HepG2 (cell line): ENCODE measurements around the gene NKD1. TPM values are rescaled to one million over a fixed set of nuclear protein-coding genes. Genes with fewer than 3 reads are reported as not detected.

Source experiments
- CREM ChIP-seq, 2 experiments: sonication (generic) in 1 of 2; formaldehyde crosslinking in 1 of 2; IDR thresholded peaks; 2 replicates each; pipeline versions ENCODE4 v1.4.0 to v1.6.1; 2016 to 2020; ENCODE audit warnings: antibody characterized with exemption in 1 of 2, mild to moderate bottlenecking in 1 of 2, missing genetic modification reagents in 1 of 2
- FOXJ3 ChIP-seq: sonication (generic); formaldehyde crosslinking; IDR thresholded peaks from 2 replicates; pipeline ENCODE4 v1.4.0; 2020; ENCODE audit warnings: missing genetic modification reagents, mild to moderate bottlenecking, borderline replicate concordance
- HNF4G ChIP-seq, 2 experiments: sonication (generic) in 1 of 2; formaldehyde crosslinking in 1 of 2; IDR thresholded peaks; 2 replicates each; pipeline versions ENCODE4 v1.4.0 to v1.6.1; 2011 to 2020; ENCODE audit warnings: borderline replicate concordance in 2 of 2, low read depth in 2 of 2, mild to moderate bottlenecking in 2 of 2, low read length in 1 of 2, missing genetic modification reagents in 1 of 2, moderate library complexity in 1 of 2
- HOXA7 ChIP-seq: sonication (generic); formaldehyde crosslinking; IDR thresholded peaks from 2 replicates; pipeline ENCODE4 v1.8.1; 2022; ENCODE audit warnings: mild to moderate bottlenecking, missing genetic modification reagents, moderate library complexity
- NKX3-1 ChIP-seq: sonication (generic); formaldehyde crosslinking; IDR thresholded peaks from 2 replicates; pipeline ENCODE4 v1.5.0; 2020; ENCODE audit warnings: missing genetic modification reagents
- RXRB ChIP-seq: IDR thresholded peaks from 2 replicates; pipeline ENCODE4 v1.6.1; 2016; ENCODE audit warnings: borderline replicate concordance, missing genetic modification reagents, missing compliant biosample characterization
- SP1 ChIP-seq, 2 experiments: fragments of 450-650 bp in 1 of 2; sonication (generic) in 1 of 2; formaldehyde crosslinking in 1 of 2; IDR thresholded peaks; 2 replicates each; pipeline versions ENCODE4 v1.4.0 to v1.6.1; 2016 to 2020; ENCODE audit warnings: missing genetic modification reagents in 1 of 2
- YEATS2 ChIP-seq: sonication (generic); formaldehyde crosslinking; IDR thresholded peaks from 2 replicates; pipeline ENCODE4 v1.4.0; 2020; ENCODE audit warnings: missing genetic modification reagents, borderline replicate concordance
- ZFAT ChIP-seq: sonication (generic); formaldehyde crosslinking; conservative IDR thresholded peaks from 2 replicates; pipeline ENCODE4 v1.8.1; 2023; ENCODE audit warnings: missing genetic modification reagents, inconsistent platforms
- ZNF20 ChIP-seq: sonication (generic); formaldehyde crosslinking; IDR thresholded peaks from 2 replicates; pipeline ENCODE4 v1.4.0; 2020; ENCODE audit warnings: mild to moderate bottlenecking, moderate library complexity, missing genetic modification reagents
- ZNF605 ChIP-seq: sonication (generic); formaldehyde crosslinking; IDR thresholded peaks from 2 replicates; pipeline ENCODE4 v1.8.0; 2022; ENCODE audit warnings: mild to moderate bottlenecking, missing genetic modification reagents
- ZNF768 ChIP-seq: sonication (generic); formaldehyde crosslinking; IDR thresholded peaks from 2 replicates; pipeline ENCODE4 v1.4.0; 2020; ENCODE audit warnings: missing genetic modification reagents
- ZNF775 ChIP-seq: sonication (generic); formaldehyde crosslinking; IDR thresholded peaks from 2 replicates; pipeline ENCODE4 v1.4.0; 2020; ENCODE audit warnings: missing genetic modification reagents, mild to moderate bottlenecking, moderate library complexity, borderline replicate concordance
- polyA plus RNA-seq, 8 experiments: library from polyadenylated mRNA; depleted of rRNA in 3 of 8; stranded (reverse) in 7 of 8; unstranded in 1 of 8; fragments of >200 nt; fragmentation: Illumina TruSeq in 4 of 8; extraction: Trizol in 4 of 8; gene quantifications; 2 replicates each; pipeline versions ENCODE4 v1.2.1 to v1.2.3, GENCODE V29; 2011 to 2016; ENCODE audit warnings: low read depth in 4 of 8, missing spikeins in 1 of 8, mixed read lengths in 1 of 8; ENCODE audit not compliant: insufficient read depth in 1 of 8
- total RNA-seq, 5 experiments: library from RNA; depleted of rRNA; stranded (reverse); fragments of >200 nt; fragmentation: Illumina TruSeq; extraction: Trizol; gene quantifications; 2 replicates each; pipeline ENCODE4 v1.2.3, GENCODE V29; 2016; ENCODE audit warnings: low read depth in 1 of 5
- TF ChIP-seq, protein P1 (sequence below): sonication (generic); formaldehyde crosslinking; IDR thresholded peaks from 2 replicates; pipeline ENCODE4 v1.4.0; 2020; ENCODE audit warnings: missing genetic modification reagents
- TF ChIP-seq, protein P2 (sequence below): sonication (generic); formaldehyde crosslinking; conservative IDR thresholded peaks from 2 replicates; pipeline ENCODE4 v1.8.0; 2022; ENCODE audit warnings: missing genetic modification reagents
- TF ChIP-seq, protein P3 (sequence below): sonication (generic); formaldehyde crosslinking; IDR thresholded peaks from 2 replicates; pipeline ENCODE4 v1.4.0; 2020; ENCODE audit warnings: mild to moderate bottlenecking, low read depth, missing genetic modification reagents
- TF ChIP-seq, protein P4 (sequence below): sonication (generic); formaldehyde crosslinking; conservative IDR thresholded peaks from 2 replicates; pipeline ENCODE4 v1.4.0; 2020; ENCODE audit warnings: missing genetic modification reagents
- TF ChIP-seq, protein P5 (sequence below): sonication (generic); formaldehyde crosslinking; IDR thresholded peaks from 2 replicates; pipeline ENCODE4 v1.4.0; 2020; ENCODE audit warnings: missing genetic modification reagents
- TF ChIP-seq, protein P6 (sequence below): sonication (generic); formaldehyde crosslinking; IDR thresholded peaks from 2 replicates; pipeline ENCODE4 v1.4.0; 2020; ENCODE audit warnings: missing genetic modification reagents

The NKD1 gene
- total and polyA plus RNA-seq, 2 of the 13 experiments (the other 11 are each of a cell fraction or from before 2014, with no cell fraction given): 70.4 to 121 TPM

DNA sequence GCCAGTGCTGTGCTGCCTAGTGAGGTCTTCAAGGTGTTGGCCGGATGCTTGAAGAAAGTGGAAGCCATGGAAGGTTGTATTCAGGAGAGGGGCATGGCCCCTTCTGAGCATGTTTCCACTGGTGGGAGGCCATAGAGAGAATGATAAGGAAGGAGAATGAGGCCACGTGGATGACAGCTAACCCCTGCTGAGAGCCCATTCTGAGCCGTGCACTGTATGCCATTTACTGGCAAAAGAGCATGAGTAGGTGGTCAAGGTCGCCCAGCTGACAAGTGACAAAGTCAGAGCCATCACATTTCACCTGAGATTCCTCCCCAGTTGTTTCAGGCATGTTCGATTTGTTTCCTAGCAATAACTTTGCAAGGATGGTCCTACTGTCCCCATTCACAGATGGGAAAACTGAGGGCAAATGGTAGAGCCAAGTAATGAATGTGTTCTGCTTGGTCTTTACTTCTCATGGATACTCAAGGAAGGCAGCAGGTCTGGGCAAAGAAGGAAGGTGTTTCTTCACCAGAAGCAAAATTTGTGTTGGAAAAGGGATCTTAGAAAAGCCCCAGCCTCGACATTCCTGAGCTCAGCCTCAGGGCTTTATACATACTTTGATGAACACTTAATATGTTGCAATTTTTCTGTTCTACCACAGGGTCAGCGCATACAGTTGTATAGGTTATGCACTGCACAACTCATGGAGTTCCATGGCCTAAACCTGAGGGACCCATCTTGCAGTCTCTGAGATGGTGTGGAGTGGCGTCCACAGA, 10.5 kb upstream of the NKD1 start (continued):
- TF ChIP-seq, protein P1, sequence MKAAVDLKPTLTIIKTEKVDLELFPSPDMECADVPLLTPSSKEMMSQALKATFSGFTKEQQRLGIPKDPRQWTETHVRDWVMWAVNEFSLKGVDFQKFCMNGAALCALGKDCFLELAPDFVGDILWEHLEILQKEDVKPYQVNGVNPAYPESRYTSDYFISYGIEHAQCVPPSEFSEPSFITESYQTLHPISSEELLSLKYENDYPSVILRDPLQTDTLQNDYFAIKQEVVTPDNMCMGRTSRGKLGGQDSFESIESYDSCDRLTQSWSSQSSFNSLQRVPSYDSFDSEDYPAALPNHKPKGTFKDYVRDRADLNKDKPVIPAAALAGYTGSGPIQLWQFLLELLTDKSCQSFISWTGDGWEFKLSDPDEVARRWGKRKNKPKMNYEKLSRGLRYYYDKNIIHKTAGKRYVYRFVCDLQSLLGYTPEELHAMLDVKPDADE (CRISPR knock-in tag): no peak
- TF ChIP-seq, protein P2, sequence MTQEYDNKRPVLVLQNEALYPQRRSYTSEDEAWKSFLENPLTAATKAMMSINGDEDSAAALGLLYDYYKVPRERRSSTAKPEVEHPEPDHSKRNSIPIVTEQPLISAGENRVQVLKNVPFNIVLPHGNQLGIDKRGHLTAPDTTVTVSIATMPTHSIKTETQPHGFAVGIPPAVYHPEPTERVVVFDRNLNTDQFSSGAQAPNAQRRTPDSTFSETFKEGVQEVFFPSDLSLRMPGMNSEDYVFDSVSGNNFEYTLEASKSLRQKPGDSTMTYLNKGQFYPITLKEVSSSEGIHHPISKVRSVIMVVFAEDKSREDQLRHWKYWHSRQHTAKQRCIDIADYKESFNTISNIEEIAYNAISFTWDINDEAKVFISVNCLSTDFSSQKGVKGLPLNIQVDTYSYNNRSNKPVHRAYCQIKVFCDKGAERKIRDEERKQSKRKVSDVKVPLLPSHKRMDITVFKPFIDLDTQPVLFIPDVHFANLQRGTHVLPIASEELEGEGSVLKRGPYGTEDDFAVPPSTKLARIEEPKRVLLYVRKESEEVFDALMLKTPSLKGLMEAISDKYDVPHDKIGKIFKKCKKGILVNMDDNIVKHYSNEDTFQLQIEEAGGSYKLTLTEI: no peak
- TF ChIP-seq, protein P3, sequence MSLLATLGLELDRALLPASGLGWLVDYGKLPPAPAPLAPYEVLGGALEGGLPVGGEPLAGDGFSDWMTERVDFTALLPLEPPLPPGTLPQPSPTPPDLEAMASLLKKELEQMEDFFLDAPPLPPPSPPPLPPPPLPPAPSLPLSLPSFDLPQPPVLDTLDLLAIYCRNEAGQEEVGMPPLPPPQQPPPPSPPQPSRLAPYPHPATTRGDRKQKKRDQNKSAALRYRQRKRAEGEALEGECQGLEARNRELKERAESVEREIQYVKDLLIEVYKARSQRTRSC: no peak
- TF ChIP-seq NKX3-1: no peak
- no peak for TF ChIP-seq ZNF768 (CRISPR knock-in tag)
- TF ChIP-seq FOXJ3 (CRISPR knock-in tag): no peak
- TF ChIP-seq ZNF20 (CRISPR knock-in tag): no peak
- TF ChIP-seq ZNF775 (CRISPR knock-in tag): no peak
- no peak for TF ChIP-seq YEATS2 (CRISPR knock-in tag)
- no peak for TF ChIP-seq RXRB (CRISPR knock-in tag)
- TF ChIP-seq, protein P4, sequence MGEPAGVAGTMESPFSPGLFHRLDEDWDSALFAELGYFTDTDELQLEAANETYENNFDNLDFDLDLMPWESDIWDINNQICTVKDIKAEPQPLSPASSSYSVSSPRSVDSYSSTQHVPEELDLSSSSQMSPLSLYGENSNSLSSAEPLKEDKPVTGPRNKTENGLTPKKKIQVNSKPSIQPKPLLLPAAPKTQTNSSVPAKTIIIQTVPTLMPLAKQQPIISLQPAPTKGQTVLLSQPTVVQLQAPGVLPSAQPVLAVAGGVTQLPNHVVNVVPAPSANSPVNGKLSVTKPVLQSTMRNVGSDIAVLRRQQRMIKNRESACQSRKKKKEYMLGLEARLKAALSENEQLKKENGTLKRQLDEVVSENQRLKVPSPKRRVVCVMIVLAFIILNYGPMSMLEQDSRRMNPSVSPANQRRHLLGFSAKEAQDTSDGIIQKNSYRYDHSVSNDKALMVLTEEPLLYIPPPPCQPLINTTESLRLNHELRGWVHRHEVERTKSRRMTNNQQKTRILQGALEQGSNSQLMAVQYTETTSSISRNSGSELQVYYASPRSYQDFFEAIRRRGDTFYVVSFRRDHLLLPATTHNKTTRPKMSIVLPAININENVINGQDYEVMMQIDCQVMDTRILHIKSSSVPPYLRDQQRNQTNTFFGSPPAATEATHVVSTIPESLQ (CRISPR knock-in tag): no peak
- TF ChIP-seq SP1 (IDR thresholded peaks at IDR 0.05): no peak
- TF ChIP-seq SP1 (CRISPR knock-in tag; IDR thresholded peaks at IDR 0.05): no peak
- TF ChIP-seq HOXA7 (CRISPR knock-in tag): no peak
- no peak for TF ChIP-seq HNF4G (IDR thresholded peaks at IDR 0.05; ENCODE audit: borderline replicate concordance, low read depth, low read length)
- no peak for TF ChIP-seq HNF4G (CRISPR knock-in tag; IDR thresholded peaks at IDR 0.05; ENCODE audit: borderline replicate concordance, low read depth)
- TF ChIP-seq ZNF605: no peak
- no peak for TF ChIP-seq CREM (IDR thresholded peaks at IDR 0.05)
- no peak for TF ChIP-seq CREM (CRISPR knock-in tag; IDR thresholded peaks at IDR 0.05)
- TF ChIP-seq ZFAT (CRISPR knock-in tag): no peak
- TF ChIP-seq, protein P5, sequence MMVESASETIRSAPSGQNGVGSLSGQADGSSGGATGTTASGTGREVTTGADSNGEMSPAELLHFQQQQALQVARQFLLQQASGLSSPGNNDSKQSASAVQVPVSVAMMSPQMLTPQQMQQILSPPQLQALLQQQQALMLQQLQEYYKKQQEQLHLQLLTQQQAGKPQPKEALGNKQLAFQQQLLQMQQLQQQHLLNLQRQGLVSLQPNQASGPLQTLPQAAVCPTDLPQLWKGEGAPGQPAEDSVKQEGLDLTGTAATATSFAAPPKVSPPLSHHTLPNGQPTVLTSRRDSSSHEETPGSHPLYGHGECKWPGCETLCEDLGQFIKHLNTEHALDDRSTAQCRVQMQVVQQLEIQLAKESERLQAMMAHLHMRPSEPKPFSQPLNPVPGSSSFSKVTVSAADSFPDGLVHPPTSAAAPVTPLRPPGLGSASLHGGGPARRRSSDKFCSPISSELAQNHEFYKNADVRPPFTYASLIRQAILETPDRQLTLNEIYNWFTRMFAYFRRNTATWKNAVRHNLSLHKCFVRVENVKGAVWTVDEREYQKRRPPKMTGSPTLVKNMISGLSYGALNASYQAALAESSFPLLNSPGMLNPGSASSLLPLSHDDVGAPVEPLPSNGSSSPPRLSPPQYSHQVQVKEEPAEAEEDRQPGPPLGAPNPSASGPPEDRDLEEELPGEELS (CRISPR knock-in tag): no peak
- TF ChIP-seq, protein P6, sequence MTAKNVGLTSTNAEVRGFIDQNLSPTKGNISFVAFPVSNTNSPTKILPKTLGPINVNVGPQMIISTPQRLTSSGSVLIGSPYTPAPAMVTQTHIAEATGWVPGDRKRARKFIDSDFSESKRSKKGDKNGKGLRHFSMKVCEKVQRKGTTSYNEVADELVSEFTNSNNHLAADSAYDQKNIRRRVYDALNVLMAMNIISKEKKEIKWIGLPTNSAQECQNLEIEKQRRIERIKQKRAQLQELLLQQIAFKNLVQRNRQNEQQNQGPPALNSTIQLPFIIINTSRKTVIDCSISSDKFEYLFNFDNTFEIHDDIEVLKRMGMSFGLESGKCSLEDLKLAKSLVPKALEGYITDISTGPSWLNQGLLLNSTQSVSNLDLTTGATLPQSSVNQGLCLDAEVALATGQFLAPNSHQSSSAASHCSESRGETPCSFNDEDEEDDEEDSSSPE (CRISPR knock-in tag): no peak
